ENCODE data around the gene PDE4D. TPM values are rescaled to one million over a fixed set of nuclear protein-coding genes. Genes with fewer than 3 reads are reported as not detected.

PDE4D gene
- total RNA-seq, 1 donor from 2014 or later: 39.2 TPM

- DNase-seq (ENCODE audit: low read depth): no peak
- Histone ChIP-seq H3K27me3 (ENCODE audit: control insufficient read depth, insufficient read depth, low read length) (no peaks in the 10 kb centered on the region), H3K36me3 (ENCODE audit: control insufficient read depth, insufficient read depth, low read length) (no peaks in the 10 kb centered on the region), H3K4me3 (ENCODE audit: low read depth, low read length) (no peak overlapping the region)
- no peak for TF ChIP-seq CTCF (IDR thresholded peaks at IDR 0.05; ENCODE audit: insufficient read depth, low read length, poor library complexity, severe bottlenecking)
These were observed 184.1 kb downstream of the PDE4D start for GRCh38 chr5:59709346-59709821.

GRCh38 chr5:59704936-59705335 lies 188.6 kb downstream of the PDE4D start:
- Histone ChIP-seq H3K4me3 (ENCODE audit: low read depth, low read length) (no peak overlapping the region), H3K36me3 (ENCODE audit: control insufficient read depth, insufficient read depth, low read length) (no peaks in the 10 kb centered on the region), H3K27me3 (ENCODE audit: control insufficient read depth, insufficient read depth, low read length) (no peaks in the 10 kb centered on the region)
- TF ChIP-seq CTCF (IDR thresholded peaks at IDR 0.05; ENCODE audit: insufficient read depth, low read length, poor library complexity, severe bottlenecking): no peak
- DNase-seq (ENCODE audit: low read depth): no peak

GRCh38 chr5:59703789-59704188 lies 189.7 kb downstream of the PDE4D start:
- Histone ChIP-seq H3K36me3 (ENCODE audit: control insufficient read depth, insufficient read depth, low read length) (no peaks in the 10 kb centered on the region), H3K4me3 (ENCODE audit: low read depth, low read length) (no peak overlapping the region), H3K27me3 (ENCODE audit: control insufficient read depth, insufficient read depth, low read length) (no peaks in the 10 kb centered on the region)
- no peak for TF ChIP-seq CTCF (IDR thresholded peaks at IDR 0.05; ENCODE audit: insufficient read depth, low read length, poor library complexity, severe bottlenecking)
- no peak for DNase-seq (ENCODE audit: low read depth)

DNA sequence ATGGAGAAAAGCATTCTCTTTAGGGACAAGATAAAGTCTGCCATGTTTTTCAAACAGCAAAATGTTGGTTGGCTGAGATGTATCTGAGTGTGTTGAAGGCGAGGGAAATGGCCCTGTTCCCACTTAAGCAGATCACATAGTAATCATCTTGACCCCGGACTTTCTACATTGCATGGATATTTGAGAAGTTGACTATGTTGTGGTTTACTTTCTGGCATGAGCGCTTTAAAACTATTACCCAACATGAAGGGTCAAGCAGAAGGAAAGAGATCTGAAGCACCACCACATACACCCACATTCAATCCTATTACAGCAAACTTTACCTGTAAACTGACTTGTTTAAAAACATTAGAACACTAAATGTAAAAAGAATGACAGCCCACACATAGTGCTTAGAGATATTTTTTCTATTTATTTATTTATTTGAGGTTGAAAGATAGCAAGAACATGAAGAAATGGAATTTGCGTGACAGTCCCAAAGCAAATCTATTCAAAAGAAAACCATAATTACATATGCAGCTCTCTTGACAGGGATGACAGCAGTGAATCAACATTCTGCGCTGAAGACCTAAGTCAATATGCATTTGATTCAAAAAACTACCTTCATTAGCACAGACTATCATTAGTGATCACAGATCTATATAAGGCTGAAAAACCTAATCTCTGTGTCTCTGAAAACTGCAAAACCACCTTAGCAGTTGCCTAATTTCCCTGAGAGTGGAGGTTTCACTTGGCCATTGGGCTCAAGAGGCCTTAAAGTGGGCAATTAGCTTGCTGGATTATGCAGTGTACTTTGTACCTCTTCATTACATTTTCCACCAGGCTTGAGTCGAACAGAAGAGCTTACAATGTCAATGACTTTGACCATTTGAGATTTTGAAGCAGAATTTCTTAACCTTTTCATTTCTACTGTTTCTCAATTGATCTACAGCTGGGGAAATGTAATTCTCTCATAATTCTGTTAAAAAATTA lies 195.0 kb downstream of the PDE4D start:
- Histone ChIP-seq H3K36me3 (ENCODE audit: control insufficient read depth, insufficient read depth, low read length) (no peaks in the 10 kb centered on the region), H3K4me3 (ENCODE audit: low read depth, low read length) (no peak overlapping the region), H3K27me3 (ENCODE audit: control insufficient read depth, insufficient read depth, low read length) (no peaks in the 10 kb centered on the region)
- DNase-seq (ENCODE audit: low read depth): no peak
- no peak for TF ChIP-seq CTCF (IDR thresholded peaks at IDR 0.05; ENCODE audit: insufficient read depth, low read length, poor library complexity, severe bottlenecking)

GRCh38 chr5:59694411-59694810 lies 199.1 kb downstream of the PDE4D start:
- Histone ChIP-seq H3K4me3 (ENCODE audit: low read depth, low read length) (no peak overlapping the region), H3K36me3 (ENCODE audit: control insufficient read depth, insufficient read depth, low read length) (no peaks in the 10 kb centered on the region), H3K27me3 (ENCODE audit: control insufficient read depth, insufficient read depth, low read length) (no peaks in the 10 kb centered on the region)
- no peak for DNase-seq (ENCODE audit: low read depth)
- no peak for TF ChIP-seq CTCF (IDR thresholded peaks at IDR 0.05; ENCODE audit: insufficient read depth, low read length, poor library complexity, severe bottlenecking)

Data from kidney epithelial cell (primary cell).